ENCODE measurements around the gene FDXACB1.

Gene FDXACB1

DNA sequence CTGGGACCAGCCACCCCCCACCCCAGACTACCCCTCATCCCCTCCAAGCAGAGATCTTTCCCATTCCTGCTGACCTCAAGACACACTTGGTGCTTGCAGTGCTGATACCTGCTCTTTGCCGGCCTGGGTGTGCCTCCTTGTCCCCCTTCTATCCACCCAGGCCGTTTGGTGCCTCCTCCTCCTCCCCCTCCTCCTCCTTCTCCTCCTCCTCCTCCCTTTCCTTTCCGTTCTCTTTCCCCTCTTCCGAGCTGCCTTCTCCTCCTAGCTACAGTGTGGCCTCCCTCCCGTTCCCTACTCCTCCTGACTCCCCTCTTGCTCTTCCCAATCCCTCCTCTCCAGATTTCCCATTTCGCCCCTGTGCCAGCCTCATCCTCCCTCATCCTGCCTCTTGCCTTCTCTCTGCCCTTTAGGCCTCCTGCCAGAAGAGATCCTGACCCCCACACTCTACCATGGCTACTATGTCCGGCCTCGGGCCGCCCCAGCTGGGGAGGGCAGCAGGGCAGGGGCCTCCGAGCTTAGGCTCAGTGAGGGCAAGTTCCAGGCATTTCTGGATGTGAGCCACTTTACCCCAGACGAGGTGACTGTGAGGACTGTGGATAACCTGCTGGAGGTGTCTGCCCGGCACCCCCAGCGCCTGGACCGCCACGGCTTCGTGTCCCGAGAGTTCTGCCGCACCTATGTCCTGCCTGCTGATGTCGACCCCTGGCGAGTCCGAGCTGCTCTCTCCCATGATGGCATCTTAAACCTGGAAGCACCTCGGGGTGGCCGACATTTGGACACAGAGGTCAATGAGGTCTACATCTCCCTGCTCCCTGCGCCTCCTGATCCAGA, 34.3 kb upstream of the FDXACB1 start:
- no peak for TF ChIP-seq EZH2phosphoT487 (conservative IDR thresholded peaks at IDR 0.05; ENCODE audit: low read length)
- TF ChIP-seq, protein P1, sequence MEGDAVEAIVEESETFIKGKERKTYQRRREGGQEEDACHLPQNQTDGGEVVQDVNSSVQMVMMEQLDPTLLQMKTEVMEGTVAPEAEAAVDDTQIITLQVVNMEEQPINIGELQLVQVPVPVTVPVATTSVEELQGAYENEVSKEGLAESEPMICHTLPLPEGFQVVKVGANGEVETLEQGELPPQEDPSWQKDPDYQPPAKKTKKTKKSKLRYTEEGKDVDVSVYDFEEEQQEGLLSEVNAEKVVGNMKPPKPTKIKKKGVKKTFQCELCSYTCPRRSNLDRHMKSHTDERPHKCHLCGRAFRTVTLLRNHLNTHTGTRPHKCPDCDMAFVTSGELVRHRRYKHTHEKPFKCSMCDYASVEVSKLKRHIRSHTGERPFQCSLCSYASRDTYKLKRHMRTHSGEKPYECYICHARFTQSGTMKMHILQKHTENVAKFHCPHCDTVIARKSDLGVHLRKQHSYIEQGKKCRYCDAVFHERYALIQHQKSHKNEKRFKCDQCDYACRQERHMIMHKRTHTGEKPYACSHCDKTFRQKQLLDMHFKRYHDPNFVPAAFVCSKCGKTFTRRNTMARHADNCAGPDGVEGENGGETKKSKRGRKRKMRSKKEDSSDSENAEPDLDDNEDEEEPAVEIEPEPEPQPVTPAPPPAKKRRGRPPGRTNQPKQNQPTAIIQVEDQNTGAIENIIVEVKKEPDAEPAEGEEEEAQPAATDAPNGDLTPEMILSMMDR (IDR thresholded peaks at IDR 0.05; ENCODE audit: insufficient read depth, low read length, poor library complexity, severe bottlenecking): no peak
- Histone ChIP-seq H3F3A (ENCODE audit: insufficient read depth) (no peaks in the 10 kb centered on the region), H3K9ac (ENCODE audit: low read length) (no peak overlapping the region), H3K27ac (ENCODE audit: low read depth, low read length) (no peak overlapping the region), H3K9me2 (replicated peaks; ENCODE audit: insufficient read depth, low read length) (no peaks in the 10 kb centered on the region), H2AFZ (ENCODE audit: low read depth, low read length, severe bottlenecking) (no peak overlapping the region), H3K27me3 (ENCODE audit: low read length) (no peaks in the 10 kb centered on the region), H3K4me2 (ENCODE audit: low read depth, low read length, poor library complexity, severe bottlenecking) (no peak overlapping the region), H4K20me1 (ENCODE audit: low read depth, low read length) (no peaks in the 10 kb centered on the region), H3K4me3 (ENCODE audit: insufficient read depth, low read length, poor library complexity, severe bottlenecking) (no peak overlapping the region), H3K36me3 (ENCODE audit: low read length) (no peaks in the 10 kb centered on the region), H3K9me3 (ENCODE audit: insufficient read depth, low read length) (no peaks in the 10 kb centered on the region), H3K79me2 (ENCODE audit: insufficient read depth, low read length) (no peaks in the 10 kb centered on the region)

DNA sequence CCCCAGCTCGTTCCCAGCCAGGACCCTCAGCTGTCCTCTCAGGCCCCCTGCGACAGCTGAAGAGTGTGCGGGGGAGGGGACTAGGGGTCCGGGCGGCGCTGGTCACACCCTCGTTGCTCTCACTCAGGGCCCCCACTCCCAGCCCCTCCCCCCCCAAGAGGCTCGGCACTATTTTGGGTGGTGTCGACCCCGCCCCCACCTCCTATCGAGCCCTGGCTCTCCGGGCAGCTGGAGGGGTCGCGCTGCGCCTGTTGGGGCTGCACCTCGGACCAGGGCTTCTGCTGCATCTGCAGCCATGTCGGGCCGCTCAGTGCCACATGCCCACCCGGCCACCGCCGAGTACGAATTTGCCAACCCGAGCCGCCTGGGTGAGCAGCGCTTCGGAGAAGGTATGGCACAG, 33.6 kb upstream of the FDXACB1 start, which contains the start of gene HSPB2:
TSS of gene HSPB2 (plus strand) at position 200 of the 400 bp plus-strand sequence. CDS start at position 296, 96 bp downstream.
- Histone ChIP-seq H3K4me3 (ENCODE audit: insufficient read depth, low read length, poor library complexity, severe bottlenecking) (no peak within 1 kb of the TSS), H3F3A (ENCODE audit: insufficient read depth) (no peaks in the 10 kb centered on the region), H3K9me2 (replicated peaks; ENCODE audit: insufficient read depth, low read length) (no peaks in the 10 kb centered on the region), H3K9ac (ENCODE audit: low read length) (no peak within 1 kb of the TSS), H3K9me3 (ENCODE audit: insufficient read depth, low read length) (no peaks in the 10 kb centered on the region), H3K27ac (ENCODE audit: low read depth, low read length) (no peak within 1 kb of the TSS), H3K27me3 (ENCODE audit: low read length) (no peaks in the 10 kb centered on the region), H2AFZ (ENCODE audit: low read depth, low read length, severe bottlenecking) (no peak within 1 kb of the TSS), H4K20me1 (ENCODE audit: low read depth, low read length) (no peaks in the 10 kb centered on the region), H3K79me2 (ENCODE audit: insufficient read depth, low read length) (no peaks in the 10 kb centered on the region), H3K4me2 (ENCODE audit: low read depth, low read length, poor library complexity, severe bottlenecking) (no peak within 1 kb of the TSS), H3K36me3 (ENCODE audit: low read length) (no peaks in the 10 kb centered on the region)
- TF ChIP-seq, protein P1 (IDR thresholded peaks at IDR 0.05; ENCODE audit: insufficient read depth, low read length, poor library complexity, severe bottlenecking): no peak
- TF ChIP-seq EZH2phosphoT487 (conservative IDR thresholded peaks at IDR 0.05; ENCODE audit: low read length): no peak

DNA sequence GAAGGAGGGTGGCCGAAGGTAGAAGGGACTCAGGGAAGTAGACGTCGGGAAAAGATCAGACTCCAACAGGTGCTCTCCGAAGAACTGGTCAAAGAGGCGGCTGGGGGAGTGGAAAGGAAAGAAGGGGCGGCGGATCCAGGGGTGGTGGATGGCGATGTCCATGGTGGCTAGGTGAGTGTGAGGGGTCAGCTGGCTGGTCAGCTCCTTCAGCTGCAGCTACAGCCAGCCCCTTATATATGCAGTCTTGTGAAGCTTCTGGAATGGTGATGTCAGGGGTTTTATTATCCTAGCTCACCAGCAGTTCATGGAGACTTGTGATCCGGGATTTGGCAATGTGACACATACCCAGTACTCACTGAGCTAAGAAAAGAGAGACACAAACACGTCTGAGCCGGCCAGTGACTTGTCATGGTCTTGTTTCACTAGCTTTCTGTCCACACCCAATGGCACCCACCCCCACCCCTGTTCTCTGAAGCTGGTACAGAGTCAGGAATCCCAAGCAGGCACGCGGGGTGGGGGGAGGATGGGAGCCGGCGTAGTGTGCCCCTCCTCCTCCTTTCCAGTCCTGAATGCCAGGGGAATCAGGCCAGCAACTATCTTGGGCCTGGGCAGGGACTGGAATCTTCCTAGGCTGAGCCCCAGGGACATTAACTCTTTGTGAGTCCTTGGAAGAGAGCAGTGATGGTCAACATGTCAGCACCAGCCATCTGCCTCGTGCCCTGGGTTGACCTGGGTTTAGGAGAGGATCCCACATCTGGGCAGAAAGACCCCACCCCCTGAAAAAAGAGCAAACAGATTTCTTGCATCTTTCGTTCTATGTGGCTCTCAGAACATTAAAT, 32.8 kb upstream of the FDXACB1 start, which contains the start of gene CRYAB:
TSS of gene CRYAB (minus strand) at position 208 of the 839 bp plus-strand sequence. CDS start at position 162, 46 bp downstream.
- Histone ChIP-seq H2AFZ (ENCODE audit: low read depth, low read length, severe bottlenecking) (no peak within 1 kb of the TSS), H3K9ac (ENCODE audit: low read length) (no peak within 1 kb of the TSS), H3K27ac (ENCODE audit: low read depth, low read length) (no peak within 1 kb of the TSS), H3K4me3 (ENCODE audit: insufficient read depth, low read length, poor library complexity, severe bottlenecking) (no peak within 1 kb of the TSS), H3K9me3 (ENCODE audit: insufficient read depth, low read length) (no peaks in the 10 kb centered on the region), H3K4me2 (ENCODE audit: low read depth, low read length, poor library complexity, severe bottlenecking) (no peak within 1 kb of the TSS), H3K79me2 (ENCODE audit: insufficient read depth, low read length) (no peaks in the 10 kb centered on the region), H4K20me1 (ENCODE audit: low read depth, low read length) (no peaks in the 10 kb centered on the region), H3K9me2 (replicated peaks; ENCODE audit: insufficient read depth, low read length) (no peaks in the 10 kb centered on the region), H3K27me3 (ENCODE audit: low read length) (no peaks in the 10 kb centered on the region), H3K36me3 (ENCODE audit: low read length) (no peaks in the 10 kb centered on the region), H3F3A (ENCODE audit: insufficient read depth) (no peaks in the 10 kb centered on the region)
- TF ChIP-seq EZH2phosphoT487 (conservative IDR thresholded peaks at IDR 0.05; ENCODE audit: low read length): no peak
- TF ChIP-seq, protein P1 (IDR thresholded peaks at IDR 0.05; ENCODE audit: insufficient read depth, low read length, poor library complexity, severe bottlenecking): no peak
